RWPE1 (cell line): Measurements from ENCODE around the gene GRIN2A.

Experiments used
- CTCF ChIA-PET: fragments of 350-600 bp; sonication (Branson Sonifier 250); formaldehyde crosslinking; extraction: SDS; loops from one replicate; lab custom pipeline; 2021; lab: Yijun Ruan, JAX
- POLR2A ChIA-PET: fragments of 400-600 bp; formaldehyde crosslinking; extraction: SDS; loops from one replicate; lab custom pipeline; 2020; ENCODE audit warnings: antibody characterized with exemption; ENCODE audit not compliant: low non-redundant PET; lab: Yijun Ruan, JAX
- DNase-seq: peaks from one replicate; pipeline ENCODE4 v3.0.0; 2012; ENCODE audit warnings: low spot score
- H3K27ac ChIP-seq: fragments of 450-650 bp; 2 replicates; pipeline ENCODE4 v1.5.1; 2017
- CTCF ChIP-seq: fragments of 450-650 bp; conservative IDR thresholded peaks from 2 replicates; pipeline ENCODE4 v1.5.1; 2017; ENCODE audit warnings: low read depth, mild to moderate bottlenecking

GRIN2A gene

GRCh38 chr16:9823510-9823909 is 358.7 kb downstream of the GRIN2A start:
- no peak overlapping the region for H3K27ac ChIP-seq
- ChIA-PET CTCF (no interaction called here), POLR2A (no interaction called here)
- DNase-seq: no peak
- TF ChIP-seq CTCF: no peak

GRCh38 chr16:9821970-9822369 is 360.3 kb downstream of the GRIN2A start:
- CTCF ChIA-PET: no interaction called here
- no peak overlapping the region for H3K27ac ChIP-seq
- POLR2A ChIA-PET: no interaction called here
- no peak for TF ChIP-seq CTCF
- no peak for DNase-seq

- no peak overlapping the region for H3K27ac ChIP-seq
- no peak for TF ChIP-seq CTCF
- CTCF ChIA-PET: no interaction called here
- DNase-seq: no peak
- POLR2A ChIA-PET: no interaction called here
Measured at GRCh38 chr16:9821331-9821730, 360.9 kb downstream of the GRIN2A start.

- CTCF ChIA-PET: no interaction called here
- POLR2A ChIA-PET: no interaction called here
- no peak for DNase-seq
- H3K27ac ChIP-seq: no peak overlapping the region
- TF ChIP-seq CTCF: no peak
Measured at GRCh38 chr16:9820476-9821246, 361.6 kb downstream of the GRIN2A start.

GRCh38 chr16:9818702-9819101 is 363.5 kb downstream of the GRIN2A start:
- DNase-seq: no peak
- H3K27ac ChIP-seq: no peak overlapping the region
- TF ChIP-seq CTCF: no peak
- ChIA-PET POLR2A (no interaction called here), CTCF (interaction anchor here (0.7 to 0.8 kb wide), 2 partner anchors 15 to 21 kb away, joined by 3 to 5 read pairs; no protein-coding TSS in a partner anchor)

GRCh38 chr16:9817586-9817985 is 364.6 kb downstream of the GRIN2A start:
- no peak for TF ChIP-seq CTCF
- DNase-seq: no peak
- no peak overlapping the region for H3K27ac ChIP-seq
- ChIA-PET CTCF (no interaction called here), POLR2A (no interaction called here)
